CD4-positive, alpha-beta T cell (primary cell): ENCODE data around the gene SASH1. TPM values are rescaled to one million over a fixed set of nuclear protein-coding genes. Genes with fewer than 3 reads are reported as not detected.

Experiments
- ATAC-seq: fragments of 200-7000 bp; cut with Tn5 transposase; one replicate; pipeline ENCODE4 v1.10.0; 2022; ENCODE audit warnings: mild to moderate bottlenecking; ENCODE audit not compliant: poor library complexity
- CTCF ChIA-PET: fragments of 350-600 bp; sonication (Branson Sonifier 250); formaldehyde crosslinking; loops from one replicate; lab custom pipeline; 2021; ENCODE audit warnings: antibody characterized with exemption, inconsistent platforms; lab: Charles Lee
- POLR2A ChIA-PET: fragments of 350-600 bp; sonication (Branson Sonifier 250); formaldehyde crosslinking; loops from one replicate; lab custom pipeline; 2021; ENCODE audit warnings: antibody characterized with exemption, inconsistent platforms; lab: Charles Lee
- DNase-seq, 14 experiments: peaks; one replicate each; pipeline ENCODE4 v3.0.0-alpha.2; 2013 to 2020; ENCODE audit warnings: mixed read lengths in 2 of 14
- H3K27ac ChIP-seq, 2 donors: one replicate each; pipeline versions ENCODE4 v1.5.1 to v1.7.0; 2013; ENCODE audit warnings: low read length in 2 of 2, low read depth in 1 of 2, mild to moderate bottlenecking in 1 of 2
- H3K27me3 ChIP-seq, 2 experiments: 1 replicate in 1 of 2; 2 replicates in 1 of 2; pipeline versions ENCODE4 v1.6.1 to v1.7.0; 2013; ENCODE audit warnings: low read length in 2 of 2, control low read depth in 1 of 2, mild to moderate bottlenecking in 1 of 2, moderate library complexity in 1 of 2; ENCODE audit not compliant: insufficient read depth in 2 of 2, control insufficient read depth in 1 of 2
- H3K36me3 ChIP-seq: one replicate; pipeline ENCODE4 v1.6.1; 2013; ENCODE audit warnings: low read length, control low read depth; ENCODE audit not compliant: insufficient read depth
- H3K4me1 ChIP-seq: one replicate; pipeline ENCODE4 v1.6.1; 2013; ENCODE audit warnings: low read length, control low read depth; ENCODE audit not compliant: insufficient read depth
- H3K4me3 ChIP-seq: one replicate; pipeline ENCODE4 v1.5.1; 2013; ENCODE audit warnings: mild to moderate bottlenecking, low read length, moderate library complexity
- H3K9me3 ChIP-seq, 2 experiments: 1 replicate in 1 of 2; 2 replicates in 1 of 2; pipeline versions ENCODE4 v1.6.1 to v1.7.0; 2013; ENCODE audit warnings: low read length in 2 of 2, mild to moderate bottlenecking in 2 of 2, control low read depth in 1 of 2, moderate library complexity in 1 of 2; ENCODE audit not compliant: control insufficient read depth in 1 of 2, insufficient read depth in 1 of 2
- H3K27ac Mint-ChIP-seq: one replicate; pipeline ENCODE4 v1.8.0; 2020; ENCODE audit warnings: mixed read lengths
- H3K27me3 Mint-ChIP-seq: one replicate; pipeline ENCODE4 v1.8.0; 2021; ENCODE audit warnings: mixed read lengths
- H3K36me3 Mint-ChIP-seq: one replicate; pipeline ENCODE4 v1.8.0; 2021; ENCODE audit warnings: low read depth, mixed read lengths
- H3K4me1 Mint-ChIP-seq: one replicate; pipeline ENCODE4 v1.8.0; 2021; ENCODE audit warnings: low read depth, mixed read lengths
- H3K4me3 Mint-ChIP-seq: one replicate; pipeline ENCODE4 v1.8.0; 2020; ENCODE audit warnings: mild to moderate bottlenecking, mixed read lengths
- H3K9me3 Mint-ChIP-seq: one replicate; pipeline ENCODE4 v1.8.0; 2020; ENCODE audit warnings: mixed read lengths
- intact Hi-C, 2 experiments: fragments of 100-400 bp; cut with DNase I in 1 of 2; cut with micrococcal nuclease in 1 of 2; formaldehyde crosslinking; loops; one replicate each; pipeline versions ENCODE4 v1.15.1 to v1.9.0; 2023 to 2025; cut with DNase I, micrococcal nuclease
- total RNA-seq, 174 experiments: library from RNA in 2 of 174; stranded (reverse) in 2 of 174; gene quantifications; one replicate each; pipeline ENCODE4 v1.2.3 and lab custom pipeline; 2021 to 2026
- TF ChIP-seq, protein P1 (sequence below): fragments of 200-600 bp; IDR thresholded peaks from one replicate; pipeline ENCODE4 v1.8.0; 2022; ENCODE audit warnings: antibody characterized with exemption, mild to moderate bottlenecking

The SASH1 gene
- total RNA-seq, 2 experiments from 2014 or later = 0.58 to 0.75 TPM

DNA sequence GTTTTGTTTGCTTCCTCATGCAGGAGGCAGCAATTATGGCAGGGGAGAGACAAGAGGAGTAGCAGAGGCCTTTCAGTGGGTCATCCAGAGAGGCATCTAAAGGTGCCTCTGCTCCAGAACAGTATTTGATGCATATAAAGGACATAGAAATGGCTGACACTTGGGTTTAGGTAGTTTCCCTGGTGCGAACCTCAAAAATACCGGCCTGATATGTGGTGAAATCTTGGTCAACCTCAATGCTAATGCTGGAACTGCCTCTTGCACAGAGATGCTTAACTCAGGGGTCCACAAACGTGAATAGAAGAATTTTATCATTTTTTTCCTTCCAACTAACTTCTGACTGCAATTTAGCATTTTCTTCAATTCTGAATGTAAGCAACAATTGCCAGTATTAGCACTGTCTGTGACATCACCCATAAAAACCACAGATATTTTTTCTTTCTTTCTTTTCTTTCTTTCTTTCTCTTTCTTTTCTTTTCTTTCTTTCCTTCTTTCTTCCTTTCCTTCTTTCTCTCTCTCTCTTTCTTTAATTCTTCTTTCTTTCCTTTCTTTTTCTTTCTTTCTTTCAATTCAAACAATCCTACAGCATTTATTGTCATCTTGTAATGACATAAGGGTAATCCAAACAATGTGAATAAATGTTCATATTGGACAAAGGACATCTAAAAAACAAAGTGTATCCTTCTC lies 224.2 kb downstream of the SASH1 start:
- ATAC-seq = no peak
- Mint-ChIP-seq H3K4me3 (no peak overlapping the region), H3K27ac (no peak overlapping the region)

DNA sequence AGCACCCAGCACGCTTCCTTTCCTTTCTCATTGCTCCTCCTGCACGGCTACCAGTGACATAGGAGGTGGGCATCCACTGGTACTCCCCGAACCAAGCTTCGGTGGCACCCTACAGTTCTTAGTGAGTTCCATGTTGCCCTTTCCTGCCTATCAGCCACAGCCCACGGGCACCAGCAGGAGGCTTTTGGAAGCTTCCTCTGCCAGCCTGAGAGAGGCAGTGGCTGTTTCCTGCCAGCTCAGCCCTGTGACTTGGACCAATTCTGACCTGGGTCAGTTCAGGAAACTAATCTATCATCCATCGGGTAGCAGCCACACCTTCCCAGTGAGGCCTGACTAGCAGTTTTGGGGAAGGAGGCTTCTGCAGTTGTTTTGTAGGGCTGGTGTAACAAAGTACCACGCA lies 227.8 kb downstream of the SASH1 start:
- Mint-ChIP-seq H3K4me1 (no peaks in the 10 kb centered on the region), H3K27ac (no peak overlapping the region), H3K9me3 (no peaks in the 10 kb centered on the region), H3K36me3 (no peaks in the 10 kb centered on the region), H3K4me3 (no peak overlapping the region), H3K27me3 (peaks cover 28% of the 10 kb centered on the region)
- H3K4me1 ChIP-seq = peaks cover 10% of the 10 kb centered on the region
- no peaks in the 10 kb centered on the region for H3K9me3 ChIP-seq
- intact Hi-C loops = no loop called here
- ATAC-seq = no peak
- no peaks in the 10 kb centered on the region for H3K36me3 ChIP-seq
- H3K27ac ChIP-seq = no peak overlapping the region
- peaks cover 6 to 13% of the 10 kb centered on the region in 2 experiments for H3K27me3 ChIP-seq
- DNase-seq = no peak
- no peak overlapping the region for H3K4me3 ChIP-seq
- TF ChIP-seq, protein P1, sequence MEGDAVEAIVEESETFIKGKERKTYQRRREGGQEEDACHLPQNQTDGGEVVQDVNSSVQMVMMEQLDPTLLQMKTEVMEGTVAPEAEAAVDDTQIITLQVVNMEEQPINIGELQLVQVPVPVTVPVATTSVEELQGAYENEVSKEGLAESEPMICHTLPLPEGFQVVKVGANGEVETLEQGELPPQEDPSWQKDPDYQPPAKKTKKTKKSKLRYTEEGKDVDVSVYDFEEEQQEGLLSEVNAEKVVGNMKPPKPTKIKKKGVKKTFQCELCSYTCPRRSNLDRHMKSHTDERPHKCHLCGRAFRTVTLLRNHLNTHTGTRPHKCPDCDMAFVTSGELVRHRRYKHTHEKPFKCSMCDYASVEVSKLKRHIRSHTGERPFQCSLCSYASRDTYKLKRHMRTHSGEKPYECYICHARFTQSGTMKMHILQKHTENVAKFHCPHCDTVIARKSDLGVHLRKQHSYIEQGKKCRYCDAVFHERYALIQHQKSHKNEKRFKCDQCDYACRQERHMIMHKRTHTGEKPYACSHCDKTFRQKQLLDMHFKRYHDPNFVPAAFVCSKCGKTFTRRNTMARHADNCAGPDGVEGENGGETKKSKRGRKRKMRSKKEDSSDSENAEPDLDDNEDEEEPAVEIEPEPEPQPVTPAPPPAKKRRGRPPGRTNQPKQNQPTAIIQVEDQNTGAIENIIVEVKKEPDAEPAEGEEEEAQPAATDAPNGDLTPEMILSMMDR = no peak
- ChIA-PET CTCF (interaction anchor here (1.0 kb wide), 1 partner anchor 10 kb away, joined by 3 read pairs; no protein-coding TSS in a partner anchor), POLR2A (no interaction called here)

More for the DNA sequence above, 224.2 kb downstream of the SASH1 start:
- H3K27me3 Mint-ChIP-seq = peaks cover 32% of the 10 kb centered on the region
- no peaks in the 10 kb centered on the region for H3K9me3 Mint-ChIP-seq
- Histone ChIP-seq H3K27me3 (peaks cover 6 to 13% of the 10 kb centered on the region in 2 experiments), H3K4me3 (no peak overlapping the region), H3K4me1 (peaks cover 10% of the 10 kb centered on the region), H3K9me3 (no peaks in the 10 kb centered on the region), H3K36me3 (no peaks in the 10 kb centered on the region), H3K27ac (no peak overlapping the region)
- H3K4me1 Mint-ChIP-seq = no peaks in the 10 kb centered on the region
- TF ChIP-seq, protein P1 = no peak
- ChIA-PET POLR2A (no interaction called here), CTCF (no interaction called here)
- DNase-seq = peak in 3 of 14 experiments; percentile 40 to 45 (median 44)
- no peaks in the 10 kb centered on the region for H3K36me3 Mint-ChIP-seq
- intact Hi-C loops = no loop called here

DNA sequence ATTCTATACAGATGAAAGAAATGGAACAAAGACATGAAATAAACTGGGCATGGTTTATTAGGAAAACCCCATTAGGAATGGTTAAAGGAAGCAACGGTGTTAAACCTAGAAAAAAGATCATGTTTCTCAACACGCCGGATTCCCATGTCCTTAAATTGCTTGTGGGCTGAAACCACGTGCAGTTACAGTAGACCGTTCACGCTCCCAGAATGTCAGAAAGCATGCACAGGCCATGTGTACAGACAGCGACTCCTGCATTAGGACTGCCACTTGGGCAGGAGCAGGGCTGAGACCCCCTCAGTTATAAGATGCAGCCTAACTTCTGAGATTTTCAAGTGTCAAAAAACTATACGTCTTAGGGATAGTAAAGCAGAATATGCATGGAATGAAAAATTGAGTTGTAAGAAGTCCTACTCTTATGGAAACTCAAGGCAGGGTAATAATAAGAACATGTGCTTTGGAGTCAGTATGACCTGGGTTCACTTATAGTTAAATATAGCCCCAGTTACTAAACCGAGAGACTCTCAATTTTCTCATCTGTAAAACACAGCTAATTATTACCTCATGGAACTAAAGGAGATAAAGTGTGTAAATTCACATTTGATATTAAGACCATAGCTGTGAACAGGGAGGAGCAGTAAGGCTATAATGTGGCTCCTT lies 230.2 kb downstream of the SASH1 start:
- Histone ChIP-seq H3K9me3 (no peaks in the 10 kb centered on the region), H3K4me3 (no peak overlapping the region), H3K4me1 (no peaks in the 10 kb centered on the region), H3K27ac (no peak overlapping the region), H3K27me3 (peaks cover 8 to 13% of the 10 kb centered on the region in 2 experiments), H3K36me3 (no peaks in the 10 kb centered on the region)
- POLR2A ChIA-PET = no interaction called here
- Mint-ChIP-seq H3K9me3 (no peaks in the 10 kb centered on the region), H3K27me3 (peaks cover 37% of the 10 kb centered on the region), H3K4me1 (no peaks in the 10 kb centered on the region), H3K4me3 (no peak overlapping the region), H3K36me3 (no peaks in the 10 kb centered on the region), H3K27ac (no peak overlapping the region)
- CTCF ChIA-PET = no interaction called here
- TF ChIP-seq, protein P1 = no peak
- no peak for DNase-seq
- intact Hi-C loops = no loop called here
- ATAC-seq = no peak
